GM21528 (cell line): Measurements from ENCODE around the gene MYBL2.
"Not testable (repeated sequence)": the region's sequence is repeated elsewhere in the genome, so short reads cannot be mapped to it uniquely, and the experiment has no call there.

ENCODE experiments used
- ATAC-seq: cut with Tn5 transposase; IDR thresholded peaks from one replicate; pipeline ENCODE4 v1.9.1; 2021; ENCODE audit warnings: mild to moderate bottlenecking, moderate library complexity; ENCODE audit not compliant: unreplicated experiment, low FRiP score

The MYBL2 gene

DNA sequence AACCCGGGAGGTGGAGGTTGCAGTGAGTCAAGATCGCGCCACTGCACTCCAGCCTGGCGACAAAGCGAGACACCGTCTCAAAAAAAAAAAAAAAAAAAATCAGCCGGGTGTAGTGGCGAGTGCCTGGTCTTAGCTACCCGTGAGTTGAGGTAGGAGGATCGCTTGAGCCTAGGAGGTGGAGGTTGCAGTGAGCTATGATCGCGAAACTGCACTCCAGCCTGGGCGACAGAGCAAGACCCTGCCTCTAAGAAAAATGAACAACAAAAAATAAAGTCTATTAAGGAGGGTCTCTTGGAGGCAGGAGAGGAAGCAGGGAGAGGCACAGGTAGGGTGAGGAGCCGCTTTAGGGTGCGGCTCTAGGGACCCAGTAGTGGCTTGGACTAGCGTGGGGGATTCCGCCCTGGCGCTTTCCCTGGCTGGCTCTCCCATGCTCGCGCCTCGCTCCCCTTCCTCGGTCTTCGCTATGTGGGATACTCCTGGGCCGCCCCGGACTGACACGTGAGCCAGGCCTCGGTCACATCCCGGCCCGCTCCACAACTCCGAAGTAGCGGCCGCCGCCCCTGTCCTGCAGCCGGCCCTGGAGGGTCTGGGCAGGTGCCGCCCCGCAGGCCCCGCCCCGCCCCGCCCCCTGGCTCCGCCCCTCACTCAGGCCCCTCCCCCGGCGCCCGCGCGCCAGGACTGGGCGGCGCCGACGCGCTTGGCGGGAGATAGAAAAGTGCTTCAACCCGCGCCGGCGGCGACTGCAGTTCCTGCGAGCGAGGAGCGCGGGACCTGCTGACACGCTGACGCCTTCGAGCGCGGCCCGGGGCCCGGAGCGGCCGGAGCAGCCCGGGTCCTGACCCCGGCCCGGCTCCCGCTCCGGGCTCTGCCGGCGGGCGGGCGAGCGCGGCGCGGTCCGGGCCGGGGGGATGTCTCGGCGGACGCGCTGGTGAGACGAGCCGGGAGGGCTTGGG, at the start of gene MYBL2:
TSS of gene MYBL2 (plus strand) at position 739 of the 953 bp plus-strand sequence. CDS start at position 909, 170 bp downstream.
- peak; percentile 79 for ATAC-seq

DNA sequence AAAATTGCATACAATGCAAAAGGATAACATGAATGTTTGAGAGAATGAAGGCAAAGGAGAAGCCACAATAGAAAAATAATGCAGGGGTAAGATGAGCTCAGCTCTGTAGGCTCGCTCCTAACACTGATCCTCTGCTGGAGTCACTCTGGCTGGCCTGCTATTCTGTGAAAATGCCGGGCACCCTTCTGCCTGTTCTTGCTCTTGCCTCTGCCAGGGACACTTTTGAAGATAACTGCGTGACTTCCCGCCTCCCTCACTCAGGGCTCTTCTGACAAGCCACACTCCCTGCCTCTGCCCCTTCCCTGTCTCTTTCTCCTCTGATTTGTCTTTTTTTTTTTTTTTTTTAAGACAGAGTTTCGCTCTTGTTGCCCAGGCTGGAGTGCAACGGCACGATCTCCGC, 35.3 kb upstream of the MYBL2 start:
- no peak for ATAC-seq

DNA sequence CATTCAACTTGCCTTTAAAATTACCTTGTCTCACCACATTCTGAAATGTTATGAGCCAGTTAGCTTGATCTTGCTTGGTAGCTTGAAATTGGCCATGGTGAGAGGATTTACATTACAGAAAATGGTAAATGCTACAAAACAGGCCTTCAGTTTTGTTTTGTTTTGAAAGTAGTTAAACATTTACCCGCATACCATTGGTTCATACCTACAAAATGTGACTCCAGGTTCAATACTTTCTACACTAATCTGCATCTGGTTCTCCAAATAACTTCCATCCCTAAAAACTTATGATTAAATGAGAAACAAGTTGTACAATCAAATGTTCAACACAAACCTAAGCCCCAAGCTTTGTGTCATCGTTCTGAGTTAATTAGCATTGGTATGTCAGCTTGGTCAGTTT, 30.5 kb upstream of the MYBL2 start:
- no peak for ATAC-seq

- ATAC-seq, result no peak
Observed at GRCh38 chr20:43642548-43642947, 24.4 kb upstream of the MYBL2 start.

DNA sequence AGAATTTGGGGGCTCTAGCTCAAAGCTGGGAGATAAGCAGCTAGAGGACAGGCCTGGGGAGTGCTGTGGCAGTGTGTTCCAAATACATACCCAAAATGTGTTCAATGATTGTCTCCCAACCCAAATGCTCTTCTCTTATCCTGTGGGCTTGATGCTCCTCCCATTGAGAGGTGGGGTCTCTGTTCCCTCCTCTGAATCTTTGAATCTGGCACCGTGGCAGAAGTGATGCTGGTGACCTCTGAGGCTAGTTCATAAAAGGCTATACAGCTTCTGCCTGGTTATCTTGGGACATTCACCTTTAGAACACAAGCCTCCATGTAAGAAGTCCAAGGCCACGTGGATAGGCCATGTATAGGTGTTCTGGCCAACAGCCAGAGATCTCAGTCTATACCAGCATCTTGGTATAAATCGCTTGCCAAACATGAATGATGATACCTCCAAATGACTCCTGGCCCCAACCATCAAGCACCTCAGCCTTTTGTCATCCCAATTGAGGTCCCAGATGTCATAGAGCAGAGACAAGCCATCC, 15.9 kb upstream of the MYBL2 start:
- no peak for ATAC-seq

GRCh38 chr20:43651650-43652184, 15.2 kb upstream of the MYBL2 start:
- ATAC-seq, result not testable (repeated sequence)

- ATAC-seq, result no peak
Observed at GRCh38 chr20:43653966-43654365, 12.9 kb upstream of the MYBL2 start.

DNA sequence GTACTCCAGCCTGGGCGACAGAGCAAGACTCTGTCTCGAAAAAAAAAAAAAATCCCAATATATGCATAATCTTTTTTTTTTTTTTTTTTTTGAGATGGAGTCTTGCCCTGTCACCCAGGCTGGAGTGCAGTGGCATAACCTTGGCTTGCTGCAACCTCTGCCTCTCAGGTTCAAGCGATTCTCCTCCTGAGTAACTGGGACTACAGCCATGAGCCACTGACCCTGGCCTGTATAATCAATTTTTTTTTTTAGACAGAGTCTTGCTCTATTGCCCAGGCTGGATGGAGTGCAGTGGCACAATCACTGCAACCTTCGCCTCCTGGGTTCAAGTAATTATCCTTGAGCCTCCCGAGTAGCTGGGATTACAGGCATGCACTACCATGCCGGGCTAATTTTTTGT, 11.7 kb upstream of the MYBL2 start:
- not testable (repeated sequence) for ATAC-seq

DNA sequence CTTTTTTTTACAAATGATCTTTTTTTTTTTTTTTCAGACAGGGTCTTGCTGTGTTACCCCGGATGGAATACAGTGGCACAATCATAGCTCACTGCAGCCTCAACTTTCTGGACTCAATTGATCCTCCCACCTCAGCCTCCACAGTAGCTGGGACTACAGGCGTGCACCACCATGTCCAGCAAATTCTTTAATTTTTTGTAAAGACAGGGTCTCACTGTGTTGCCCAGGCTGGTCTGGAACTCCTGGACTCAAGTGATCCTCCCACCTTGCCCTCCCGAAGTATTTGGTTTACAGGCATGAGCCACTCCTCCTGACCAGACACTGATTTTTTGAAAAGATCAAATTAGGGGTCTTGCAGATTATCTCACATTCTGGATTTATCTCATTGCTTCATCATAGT, 11.0 kb upstream of the MYBL2 start:
- ATAC-seq, result no peak

- peak; percentile 4 for ATAC-seq
Observed at GRCh38 chr20:43658069-43658722, 8.7 kb upstream of the MYBL2 start.

DNA sequence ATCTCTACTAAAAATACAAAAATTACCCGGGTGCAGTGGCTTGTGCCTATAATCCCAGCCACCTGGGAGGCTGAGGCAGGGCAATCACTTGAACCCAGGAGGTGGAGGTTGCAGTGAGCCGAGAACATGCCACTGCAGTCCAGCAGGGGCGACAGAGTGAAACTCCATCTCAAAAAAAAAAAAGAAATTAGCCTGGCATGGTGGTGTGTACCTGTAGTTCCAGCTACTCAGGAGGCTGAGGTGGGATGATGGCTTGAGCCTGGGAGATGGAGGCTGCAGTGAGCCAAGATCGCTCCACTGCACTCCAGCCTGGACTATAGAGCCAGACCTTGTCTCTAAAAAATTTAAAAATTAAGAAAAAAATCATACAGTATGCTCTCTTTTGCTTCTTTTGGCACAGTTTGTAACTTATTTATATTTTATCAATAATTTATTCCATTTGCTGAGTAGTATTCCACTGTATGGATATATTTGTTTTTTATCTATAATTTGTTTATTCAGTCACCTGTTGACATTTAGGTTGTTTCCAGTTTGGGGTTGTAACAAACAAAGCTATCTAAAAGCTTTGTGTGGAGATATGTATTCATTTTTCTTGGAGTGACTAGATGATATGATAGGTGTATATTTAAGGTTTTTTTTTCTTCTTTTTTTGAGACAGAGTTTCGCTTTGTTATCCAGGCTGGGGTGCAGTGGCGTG, 8.0 kb upstream of the MYBL2 start:
- ATAC-seq, result no peak

- ATAC-seq, result no peak
Observed at GRCh38 chr20:43662943-43663655, 3.8 kb upstream of the MYBL2 start.

DNA sequence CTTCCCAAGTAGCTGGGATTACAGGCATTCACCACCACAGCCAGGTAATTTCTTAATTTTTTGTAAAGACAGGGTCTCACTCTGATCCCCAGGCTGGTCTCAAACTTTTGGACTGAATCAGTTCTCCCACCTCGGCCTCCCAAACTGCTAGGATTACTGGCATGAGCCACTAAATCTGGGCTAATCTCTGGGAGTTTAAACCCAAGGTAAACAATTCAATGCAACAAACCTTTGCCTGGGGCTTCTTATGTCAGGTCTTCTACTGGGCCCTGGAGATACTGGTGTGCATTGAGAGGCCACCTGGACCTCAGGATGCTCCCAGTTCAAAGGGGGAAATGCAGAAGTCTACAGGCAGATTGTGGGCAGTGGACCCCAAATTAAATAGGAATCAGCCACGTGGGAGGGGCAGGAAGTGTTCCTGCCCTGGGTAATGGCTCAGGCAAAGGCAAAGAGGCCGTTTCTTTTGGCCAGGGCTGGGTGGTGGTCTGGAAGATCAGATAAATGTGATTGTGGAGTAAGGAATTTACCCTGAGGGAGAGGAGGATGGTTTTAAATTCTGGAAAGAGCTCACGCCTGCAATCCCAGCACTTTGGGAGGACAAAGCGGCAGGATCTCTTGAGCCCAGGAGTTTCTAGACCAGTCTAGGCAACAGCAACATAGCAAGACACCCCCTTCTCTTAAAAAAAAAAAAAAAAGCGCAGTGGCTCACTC, 1.3 kb upstream of the MYBL2 start:
- no peak for ATAC-seq

GRCh38 chr20:43667341-43668132, 623 bp downstream of the MYBL2 start:
- ATAC-seq, result no peak

DNA sequence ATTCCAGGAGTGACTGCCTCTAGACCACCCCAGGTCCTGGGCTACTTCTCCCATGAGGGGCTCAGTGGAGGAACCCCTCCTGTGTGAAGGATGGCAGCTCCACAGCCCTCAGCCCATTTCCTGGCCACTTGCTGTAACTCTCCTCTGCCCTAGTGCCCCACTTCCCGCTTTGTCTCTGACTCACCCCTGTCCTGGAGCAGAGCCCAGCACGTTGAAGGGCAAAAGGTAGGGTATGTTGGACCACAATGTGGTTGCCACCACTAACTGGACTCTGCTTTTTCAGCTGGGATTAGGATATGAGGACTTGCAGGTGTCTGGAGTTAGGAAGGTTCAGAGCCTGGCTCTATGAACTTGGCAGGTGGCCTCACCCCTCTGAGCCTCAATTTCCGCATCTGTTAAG, 2.4 kb downstream of the MYBL2 start:
- no peak for ATAC-seq

DNA sequence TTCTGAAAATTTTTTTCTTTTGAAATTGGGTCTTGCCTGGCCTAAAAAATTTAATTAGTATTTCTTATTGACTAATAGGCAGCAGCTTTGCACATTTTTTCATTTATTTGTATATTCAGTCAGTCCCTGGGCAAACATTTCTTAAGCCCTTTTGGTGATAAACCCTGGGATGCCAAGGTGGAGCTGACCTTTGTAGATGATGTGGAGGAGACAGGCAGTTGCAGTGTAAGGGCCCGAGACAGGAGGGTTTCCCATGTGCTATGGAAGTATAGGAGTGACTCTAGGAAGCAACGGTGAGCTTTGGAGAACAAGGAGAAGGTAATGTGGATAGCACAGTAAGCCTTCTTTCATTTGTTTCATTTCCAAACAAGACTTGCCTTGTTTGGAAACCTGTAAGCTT, 3.5 kb downstream of the MYBL2 start:
- no peak for ATAC-seq

GRCh38 chr20:43676368-43676767, 9.5 kb downstream of the MYBL2 start:
- ATAC-seq, result no peak

- ATAC-seq, result no peak
Observed at GRCh38 chr20:43680981-43681380, 14.1 kb downstream of the MYBL2 start.
